ENCODE measurements around the gene ERAL1.
"Not testable (repeated sequence)": the region's sequence is repeated elsewhere in the genome, so short reads cannot be mapped to it uniquely, and the experiment has no call there.

ERAL1 gene

DNA sequence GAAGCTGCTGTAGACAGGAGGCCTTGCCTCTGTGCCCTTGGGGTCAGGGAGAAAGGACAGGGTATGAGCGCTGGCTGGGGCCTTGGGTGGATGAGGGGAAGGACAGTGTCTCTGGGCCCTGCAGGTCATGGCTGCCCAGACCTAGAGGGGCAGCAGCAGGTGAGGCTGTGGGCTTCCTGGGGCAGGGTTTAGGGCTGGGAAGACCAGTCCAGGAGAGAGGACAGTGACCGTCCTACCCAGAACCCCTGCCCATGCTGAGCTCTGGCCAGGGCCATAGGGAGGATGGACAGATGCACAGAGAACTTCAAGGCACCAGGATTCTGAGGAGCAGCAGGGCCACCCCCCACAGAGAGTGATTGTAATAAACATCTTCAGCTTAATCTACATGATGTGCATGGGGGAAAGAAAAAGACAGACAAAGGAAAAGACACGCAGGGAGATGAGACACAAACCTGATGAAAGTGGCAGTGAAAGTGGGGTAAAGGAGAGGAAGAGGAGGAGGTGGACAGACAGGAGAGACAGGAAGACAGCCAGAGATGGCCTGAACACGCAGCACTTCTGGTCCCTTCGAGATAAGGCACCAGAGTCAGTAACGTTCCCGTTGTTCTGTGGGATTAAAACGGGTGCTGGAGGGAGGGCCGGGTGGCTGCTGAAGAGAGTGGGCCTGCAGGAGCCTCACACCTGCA is 25.2 kb downstream of the ERAL1 start:
- DNase-seq (ENCODE audit: low read depth): no peak

DNA sequence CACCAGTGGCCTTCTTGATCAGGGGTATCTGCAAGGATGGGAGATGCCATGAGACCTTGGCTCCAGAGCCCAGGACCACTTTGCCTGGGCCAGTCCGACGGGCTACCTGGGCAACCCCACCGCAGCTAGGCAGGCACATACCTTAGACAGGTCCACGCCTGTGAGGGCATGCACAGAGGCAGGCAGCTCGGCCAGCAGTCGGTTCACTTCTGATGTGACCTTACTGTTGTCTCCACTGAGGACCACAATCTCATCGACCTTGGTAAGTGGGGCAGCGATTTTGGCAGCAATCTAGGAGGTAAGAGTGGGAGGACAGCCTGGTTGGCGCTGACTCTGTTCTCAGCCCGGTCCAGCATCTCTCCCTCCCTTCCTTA is 25.7 kb downstream of the ERAL1 start:
- DNase-seq (ENCODE audit: low read depth): no peak

- DNase-seq (ENCODE audit: low read depth): no peak
These were observed 26.8 kb downstream of the ERAL1 start for GRCh38 chr17:28881533-28882056.

DNA sequence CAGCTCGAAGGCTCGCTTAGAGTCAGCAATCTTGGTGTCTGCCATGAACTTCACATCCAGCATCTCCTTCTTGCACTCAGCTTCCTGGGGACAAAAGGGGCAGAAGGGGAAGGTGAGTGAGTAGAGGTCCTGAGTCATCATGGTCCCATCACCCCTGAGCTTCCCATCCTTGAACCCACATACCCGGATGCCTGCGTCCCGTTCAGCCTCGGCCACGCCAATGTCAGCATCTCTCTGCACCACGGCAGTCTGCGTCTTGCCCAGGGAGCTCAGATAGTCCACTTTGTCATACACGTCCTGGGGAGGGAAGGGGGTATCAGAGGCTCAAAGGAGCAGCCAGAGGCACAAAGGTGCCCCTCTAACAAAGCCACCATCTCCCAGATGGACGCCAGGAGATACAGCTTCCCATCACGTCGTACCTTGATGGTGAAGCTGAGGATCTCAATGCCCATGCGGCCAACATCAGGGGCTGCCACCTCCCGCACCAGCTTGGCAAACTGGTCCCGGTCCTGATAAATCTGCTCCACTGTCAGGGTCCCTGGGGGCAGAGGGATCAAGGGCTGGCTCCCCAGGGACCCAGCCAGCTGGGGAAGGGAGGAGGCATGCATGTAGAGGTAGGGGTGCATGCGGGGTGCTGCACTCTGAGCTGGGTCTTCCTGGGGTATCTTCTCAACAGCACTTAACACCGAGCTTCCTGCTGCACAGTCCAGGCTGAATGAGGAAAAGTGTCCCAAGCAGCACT is 27.5 kb downstream of the ERAL1 start:
- no peak for DNase-seq (ENCODE audit: low read depth)

DNA sequence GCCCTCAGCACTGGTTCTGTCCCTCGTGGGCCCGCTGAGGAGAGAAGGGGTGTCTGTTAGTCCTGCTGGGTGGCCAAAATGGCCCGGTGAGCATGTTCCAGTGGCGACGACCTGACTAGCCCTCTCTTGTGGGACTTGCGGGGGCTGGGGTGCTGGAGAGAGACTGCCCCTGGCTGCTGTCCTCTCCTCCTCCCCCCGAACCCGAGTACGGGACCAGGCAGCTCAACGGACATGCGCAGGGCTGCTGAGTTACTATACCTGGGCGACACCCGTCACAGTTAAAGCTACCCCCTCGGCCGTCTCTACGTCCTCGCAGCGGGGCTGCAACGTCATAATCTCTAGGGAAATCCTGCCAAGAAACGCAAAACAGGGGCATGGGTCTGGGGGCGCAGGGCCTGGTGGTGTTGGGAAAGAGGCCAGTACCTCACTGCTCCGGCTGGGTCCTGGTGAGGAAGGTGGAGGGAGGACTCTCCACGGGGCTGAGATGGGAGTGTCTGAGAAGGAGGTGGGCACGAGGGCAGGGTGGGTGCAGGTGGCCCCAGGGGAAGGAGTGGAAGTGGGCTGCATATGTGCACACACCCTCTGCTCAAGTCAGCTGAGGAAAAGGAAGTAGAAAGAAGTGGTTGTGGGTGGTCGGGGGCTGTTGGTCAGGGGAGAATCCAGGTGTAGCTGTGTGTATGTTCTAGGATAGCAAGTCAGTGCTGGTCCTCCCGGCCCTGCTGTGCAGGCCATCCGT is 29.3 kb downstream of the ERAL1 start:
- no peak for DNase-seq (ENCODE audit: low read depth)

- no peak for DNase-seq (ENCODE audit: low read depth)
These were observed 30.5 kb downstream of the ERAL1 start for GRCh38 chr17:28885363-28885762.

DNA sequence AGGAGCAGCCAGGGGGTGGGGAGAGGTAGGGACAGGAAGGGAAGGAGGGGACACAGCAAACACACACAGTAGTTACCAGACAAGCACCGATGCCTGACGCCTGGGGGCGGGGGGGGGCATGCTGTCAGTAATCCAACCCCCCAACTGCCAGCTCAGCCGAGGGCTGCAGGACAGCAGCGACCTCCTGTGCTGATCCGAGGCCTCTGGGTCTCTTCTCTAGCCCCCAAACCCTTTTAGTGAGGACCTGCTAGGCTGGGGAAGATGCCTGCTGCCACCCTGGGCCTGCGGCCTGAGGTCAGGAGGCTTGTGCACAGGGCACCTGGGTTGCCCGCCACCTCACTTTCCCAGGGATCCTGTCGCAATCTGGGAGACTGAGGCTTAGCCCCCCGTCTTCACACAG is 31.1 kb downstream of the ERAL1 start:
- DNase-seq (ENCODE audit: low read depth): no peak

DNA sequence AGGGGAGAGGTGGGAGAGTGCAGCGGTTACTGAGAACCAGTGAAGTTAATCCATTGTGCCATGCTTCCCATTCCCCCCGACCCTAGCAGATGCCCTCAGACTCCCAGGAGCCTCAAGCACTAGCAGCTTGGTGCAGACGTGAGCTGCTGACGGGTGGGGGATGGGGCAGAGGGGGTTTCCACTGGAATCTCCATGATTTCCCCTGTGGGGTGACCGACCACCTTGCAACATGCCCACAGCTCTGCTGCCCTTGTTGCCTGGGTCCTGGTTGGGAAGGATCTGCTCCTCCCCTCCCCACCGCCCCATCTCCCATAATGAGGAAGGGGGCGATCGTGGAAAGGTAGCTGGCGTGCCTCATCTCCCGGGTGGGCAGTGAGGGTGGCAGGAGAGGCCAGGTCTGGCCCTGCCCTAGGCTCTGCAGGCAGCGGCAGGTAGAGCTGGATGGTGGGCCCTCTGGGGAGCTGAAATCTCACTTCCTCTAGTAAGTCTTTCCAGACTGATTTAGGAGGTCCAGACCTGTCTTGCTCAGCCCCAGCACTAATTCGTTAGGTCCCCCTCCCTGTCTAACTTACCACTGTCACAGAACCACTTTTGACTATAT is 33.2 kb downstream of the ERAL1 start:
- no peak for DNase-seq (ENCODE audit: low read depth)

DNA sequence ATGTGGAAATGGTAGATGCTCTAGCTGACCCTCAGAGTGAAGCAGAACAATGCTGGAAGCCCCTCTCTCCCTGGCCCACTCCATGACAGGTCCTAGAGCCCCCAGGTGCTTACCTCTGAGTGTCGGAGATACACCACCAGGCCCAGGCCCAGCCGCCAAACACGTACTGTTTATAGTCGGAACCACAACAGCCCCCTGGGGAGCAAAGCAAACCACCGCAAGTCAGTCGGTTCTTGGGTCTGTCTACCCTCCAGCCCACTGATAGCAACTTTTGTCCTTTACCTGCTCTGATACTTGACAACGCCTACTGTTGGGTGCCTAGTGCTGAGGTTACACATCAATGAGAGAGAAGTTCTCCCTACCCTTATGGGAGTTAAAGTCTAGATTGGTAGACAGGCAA is 34.0 kb downstream of the ERAL1 start:
- no peak for DNase-seq (ENCODE audit: low read depth)

- no peak for DNase-seq (ENCODE audit: low read depth)
These were observed 35.2 kb downstream of the ERAL1 start for GRCh38 chr17:28889996-28890395.

DNA sequence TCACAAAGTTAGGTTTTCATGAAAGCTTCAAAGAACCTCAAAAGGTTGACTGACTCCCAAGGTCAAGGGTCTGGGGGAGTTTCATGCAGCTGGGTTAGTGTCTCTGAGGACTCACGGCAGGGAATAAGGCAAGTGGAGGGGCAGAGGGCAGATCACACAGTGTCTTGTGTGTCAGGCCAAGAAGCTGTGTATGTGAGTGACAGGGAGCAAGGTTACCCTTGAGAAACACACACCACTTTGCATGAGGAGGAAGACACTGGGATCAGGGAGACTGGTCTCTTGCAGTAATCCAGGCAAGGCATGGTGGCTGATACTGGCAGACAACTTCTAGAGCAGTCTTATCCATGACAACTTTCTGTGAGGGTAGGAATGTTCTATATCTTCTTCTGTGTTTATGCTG is 36.4 kb downstream of the ERAL1 start:
- DNase-seq (ENCODE audit: low read depth): no peak

- DNase-seq (ENCODE audit: low read depth): no peak
These were observed 37.2 kb downstream of the ERAL1 start for GRCh38 chr17:28892024-28892423.

DNA sequence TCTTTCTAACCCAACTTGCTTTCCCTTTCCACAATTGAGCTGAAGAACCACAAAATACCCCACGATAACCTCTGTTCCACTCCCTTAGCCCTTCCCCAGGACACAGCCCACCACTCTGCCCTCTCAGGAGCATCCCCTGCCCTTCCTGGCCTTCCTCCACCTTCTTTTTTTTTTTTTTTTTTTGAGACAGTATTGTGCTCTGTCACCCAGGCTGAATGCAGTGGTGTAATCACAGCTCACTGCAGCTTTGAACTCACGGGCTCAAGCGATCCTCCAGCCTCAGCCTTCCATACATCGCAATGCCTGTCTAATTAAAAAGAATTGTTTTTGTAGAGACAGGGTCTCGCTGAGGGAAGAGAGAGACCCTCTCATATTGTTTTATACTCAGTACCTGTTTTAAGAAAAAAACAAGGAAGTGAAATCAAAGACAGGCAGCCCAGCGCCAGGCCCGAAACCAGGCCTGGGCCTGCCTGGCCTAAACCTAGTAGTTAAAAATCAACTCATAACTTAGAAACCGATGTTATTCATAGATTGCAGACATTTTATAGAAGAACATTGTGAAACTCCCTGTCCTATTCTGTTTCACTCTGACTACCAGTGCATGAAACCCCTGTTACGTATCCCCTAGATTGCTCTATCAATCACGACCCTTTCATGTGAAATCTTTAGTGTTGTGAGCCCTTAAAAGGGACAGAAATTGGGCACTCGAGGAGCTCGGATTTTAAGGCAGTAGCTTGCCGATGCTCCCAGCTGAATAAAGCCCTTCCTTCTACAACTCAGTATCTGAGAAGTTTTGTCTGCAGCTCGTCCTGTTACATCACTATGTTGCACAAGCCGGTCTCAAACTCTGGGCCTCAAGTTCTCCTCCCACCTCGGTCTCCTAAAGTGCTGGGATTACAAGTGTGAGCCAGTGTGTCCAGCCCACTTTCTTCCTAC is 38.7 kb downstream of the ERAL1 start:
- not testable (repeated sequence) for DNase-seq (ENCODE audit: low read depth)

DNA sequence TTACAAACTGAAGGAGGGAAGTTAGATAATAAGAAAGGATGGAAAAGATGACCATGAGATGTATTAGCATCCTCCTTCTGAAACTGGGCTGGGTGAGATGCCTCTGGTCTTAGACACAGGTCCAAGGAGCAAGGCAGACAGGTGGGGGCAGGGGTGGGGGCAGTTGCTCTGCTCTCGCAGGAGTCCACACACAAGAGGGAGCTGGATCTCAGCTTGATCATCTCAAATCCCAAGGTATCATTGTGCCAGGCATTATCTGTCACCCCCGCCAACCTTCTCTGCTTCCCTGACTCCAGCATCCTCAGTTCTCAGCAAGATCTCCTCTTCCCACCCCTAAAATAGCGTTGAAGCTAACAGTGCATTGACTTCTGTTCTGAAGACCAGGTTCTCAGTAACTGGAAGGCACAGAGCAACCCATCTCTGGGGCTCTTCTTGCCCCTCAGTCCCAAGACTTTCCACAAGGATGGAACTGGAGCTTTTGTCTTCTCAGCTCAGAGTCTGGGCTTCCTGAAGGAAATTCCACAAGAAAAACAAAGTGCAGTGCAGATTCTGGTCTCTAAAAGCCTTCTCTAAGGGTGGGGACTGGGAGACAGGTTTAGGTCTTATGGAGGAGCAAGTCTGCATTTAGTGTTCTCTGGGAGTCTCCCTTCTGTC is 41.1 kb downstream of the ERAL1 start:
- DNase-seq (ENCODE audit: low read depth): no peak

GRCh38 chr17:28896491-28896883 is 41.7 kb downstream of the ERAL1 start:
- DNase-seq (ENCODE audit: low read depth): no peak

- peak; percentile 38 for DNase-seq (ENCODE audit: low read depth)
These were observed 42.3 kb downstream of the ERAL1 start, which contains the start of gene FLOT2 for GRCh38 chr17:28896884-28897768. FLOT2 (minus strand) TSS chr17:28897733; CDS start chr17:28897574, 159 bp downstream.

- no peak for DNase-seq (ENCODE audit: low read depth)
These were observed 43.1 kb downstream of the ERAL1 start for GRCh38 chr17:28897769-28898526.

GRCh38 chr17:28898527-28898955 is 43.7 kb downstream of the ERAL1 start:
- DNase-seq (ENCODE audit: low read depth): no peak
